Measurements from ENCODE around the gene N4BP2L2. TPM values are rescaled to one million over a fixed set of nuclear protein-coding genes. Genes with fewer than 3 reads are reported as not detected.
"Not testable (repeated sequence)": the region's sequence is repeated elsewhere in the genome, so short reads cannot be mapped to it uniquely, and the experiment has no call there.

N4BP2L2 gene
- total and polyA plus RNA-seq, 2 of the 4 experiments (the other 2 are of a cell fraction) = 28.7 to 34.6 TPM

GRCh38 chr13:32560842-32561241 lies 22.2 kb upstream of the N4BP2L2 start:
- H3K4me2 ChIP-seq (ENCODE audit: low read depth, low read length) = not testable (repeated sequence)

More at GRCh38 chr13:32560842-32561241, 22.2 kb upstream of the N4BP2L2 start:
- DNase-seq; CTCF ChIA-PET; H3K4ac ChIP-seq (ENCODE audit: low read depth, low read length); intact Hi-C loops (cut with micrococcal nuclease); H2BK5ac ChIP-seq (ENCODE audit: low read depth, low read length, poor library complexity, severe bottlenecking); dilution Hi-C loops (cut with HindIII; ENCODE audit: low sequenced_read_pairs, unreplicated experiment); ATAC-seq (ENCODE audit: low read depth); in situ Hi-C loops (cut with MboI; ENCODE audit: low sequenced_read_pairs); H3K23ac ChIP-seq (ENCODE audit: low read depth, low read length); H4K5ac ChIP-seq (ENCODE audit: low read depth, low read length); H2AK5ac ChIP-seq (ENCODE audit: low read depth, low read length); H3K9ac ChIP-seq (ENCODE audit: low read depth, low read length); H3K4me3 ChIP-seq (ENCODE audit: insufficient read depth, low read depth, low read length); H4K8ac ChIP-seq (ENCODE audit: low read depth in 2 of 2, low read length in 2 of 2); H3K27me3 ChIP-seq (ENCODE audit: control insufficient read depth, insufficient read depth, low read length); H3K18ac ChIP-seq (ENCODE audit: low read depth, low read length); H3K9me3 ChIP-seq (ENCODE audit: control insufficient read depth, insufficient read depth, low read length); BruUV-seq (replicated peaks); H3K56ac ChIP-seq (ENCODE audit: extremely low read depth, insufficient read depth, low read length); H2BK15ac ChIP-seq (ENCODE audit: low read depth, low read length); H3K9me1 ChIP-seq (ENCODE audit: insufficient read depth, low read length); H2AK9ac ChIP-seq (replicated peaks; ENCODE audit: low read depth, low read length, poor library complexity); H3K14ac ChIP-seq (replicated peaks; ENCODE audit: low read depth, low read length); H3K79me1 ChIP-seq (ENCODE audit: low read depth in 1 of 2, low read length in 2 of 2); H3K36me3 ChIP-seq (ENCODE audit: control insufficient read depth, insufficient read depth, low read length); POLR2A ChIA-PET (ENCODE audit: unreplicated experiment); H2BK120ac ChIP-seq (ENCODE audit: low read depth, low read length); H4K20me1 ChIP-seq (ENCODE audit: insufficient read depth, low read length); H3K4me1 ChIP-seq (ENCODE audit: control insufficient read depth, insufficient read depth, low read length); H2AFZ ChIP-seq (replicated peaks; ENCODE audit: low read length, poor library complexity); H3K27ac ChIP-seq (ENCODE audit: insufficient read depth, low read length); H2BK20ac ChIP-seq (ENCODE audit: low read depth, low read length); H4K91ac ChIP-seq (ENCODE audit: insufficient read depth, low read depth, low read length): not testable (repeated sequence)
- no CpG with 5 or more reads among the region's 1 CpG for WGBS, 2 experiments (ENCODE audit: extremely low coverage in 2 of 2, insufficient read length in 1 of 2)

All from IMR-90 (cell line).